Transverse colon (tissue), 4 donors: ENCODE data around the gene DHRS7. TPM values are rescaled to one million over a fixed set of nuclear protein-coding genes. Genes with fewer than 3 reads are reported as not detected.

ENCODE experiments used
- DNase-seq: peaks from one replicate; pipeline ENCODE4 v3.0.0-alpha.2; 2019
- H3K27ac ChIP-seq, 4 donors: fragments of 200-600 bp; sonication (generic); 2 replicates each; pipeline ENCODE4 v1.5.1; 2016 to 2018; ENCODE audit warnings: inconsistent platforms in 4 of 4
- H3K27me3 ChIP-seq: fragments of 200-600 bp; sonication (generic); 2 replicates; pipeline ENCODE4 v1.5.1; 2017; ENCODE audit warnings: inconsistent platforms
- H3K36me3 ChIP-seq, 4 donors: fragments of 200-600 bp; sonication (generic); 2 replicates each; pipeline ENCODE4 v1.5.1; 2017 to 2019; ENCODE audit warnings: inconsistent platforms in 4 of 4
- H3K4me1 ChIP-seq, 4 donors: fragments of 200-600 bp; sonication (generic); 2 replicates each; pipeline ENCODE4 v1.5.1; 2017 to 2020; ENCODE audit warnings: inconsistent platforms in 4 of 4
- H3K4me3 ChIP-seq, 4 donors: fragments of 200-600 bp; sonication (generic); 1 replicate in 1 of 4; 2 replicates in 3 of 4; pipeline versions ENCODE4 v1.5.1 to v1.6.1; 2017 to 2019; ENCODE audit warnings: inconsistent platforms in 4 of 4
- H3K9me3 ChIP-seq, 2 donors: fragments of 200-600 bp; sonication (generic); 2 replicates each; pipeline ENCODE4 v1.5.1; 2017 to 2019; ENCODE audit warnings: inconsistent platforms in 2 of 2
- CTCF ChIP-seq, 5 experiments: fragments of 200-600 bp in 3 of 5; fragments of 450-650 bp in 2 of 5; sonication (generic) in 3 of 5; IDR thresholded peaks; 1 replicate in 2 of 5; 2 replicates in 3 of 5; pipeline ENCODE4 v1.5.1; 2016 to 2017; ENCODE audit warnings: antibody characterized with exemption in 5 of 5, inconsistent platforms in 3 of 5, mild to moderate bottlenecking in 2 of 5, moderate library complexity in 1 of 5
- EP300 ChIP-seq: sonication (generic); formaldehyde crosslinking; IDR thresholded peaks from one replicate; pipeline ENCODE4 v1.6.1; 2017; ENCODE audit warnings: antibody characterized with exemption, low read depth
- POLR2A ChIP-seq: fragments of 450-650 bp; IDR thresholded peaks from one replicate; pipeline ENCODE4 v1.6.1; 2016; ENCODE audit warnings: antibody characterized with exemption, mild to moderate bottlenecking, moderate library complexity
- POLR2AphosphoS5 ChIP-seq, 3 donors: sonication (generic); formaldehyde crosslinking; IDR thresholded peaks; one replicate each; pipeline ENCODE4 v1.6.1; 2016; ENCODE audit warnings: antibody characterized with exemption in 3 of 3
- WGBS, 2 donors: methylation state at CpG; one replicate each; pipeline ENCODE4 v1.1.5; 2018; ENCODE audit warnings: low coverage in 1 of 2; 5-methylcytosine and 5-hydroxymethylcytosine counted together
- in situ Hi-C, 4 donors: fragments of 200-750 bp; cut with MboI; loops; one replicate each; pipeline versions ENCODE4 v1.15.0 to v1.15.1; 2017; ENCODE audit warnings: low sequenced_read_pairs in 3 of 4, low pct_ligation_motif_present in 1 of 4, low pct_unique_long_range_greater_than_20kb in 1 of 4
- intact Hi-C: fragments of 100-400 bp; cut with DNase I; formaldehyde crosslinking; loops from one replicate; pipeline ENCODE4 v1.15.1; 2023; ENCODE audit warnings: low total_unique reads
- total RNA-seq, 4 donors: library from RNA; depleted of rRNA; stranded (reverse); fragments of >200 nt; gene quantifications; one replicate each; pipeline ENCODE4 v1.1.0, GENCODE V29; 2016

Gene DHRS7
- total RNA-seq, 4 donors from 2014 or later, result 22.4 to 154 (median 82.8) TPM

- in situ Hi-C loops (no loop called here), intact Hi-C loops (no loop called here)
- no peaks in the 10 kb centered on the region for H3K27me3 ChIP-seq
- peaks cover 3 to 26% (median 21%) of the 10 kb centered on the region in 4 donors for H3K4me1 ChIP-seq
- H3K36me3 ChIP-seq, result no peaks in the 10 kb centered on the region
- H3K4me3 ChIP-seq, result no peak overlapping the region
- 92 to 97% methylated on average over 3 of the region's 3 CpGs for WGBS, 2 donors
- DNase-seq, result no peak
- H3K27ac ChIP-seq, result no peak overlapping the region
- no peak for TF ChIP-seq POLR2A
- TF ChIP-seq POLR2AphosphoS5 (IDR thresholded peaks at IDR 0.05), result no peak
- no peak for TF ChIP-seq CTCF (IDR thresholded peaks at IDR 0.05)
- no peak for TF ChIP-seq EP300
- H3K9me3 ChIP-seq, result no peaks in the 10 kb centered on the region
Measured at GRCh38 chr14:60211153-60211552, 46.0 kb upstream of the DHRS7 start.

DNA sequence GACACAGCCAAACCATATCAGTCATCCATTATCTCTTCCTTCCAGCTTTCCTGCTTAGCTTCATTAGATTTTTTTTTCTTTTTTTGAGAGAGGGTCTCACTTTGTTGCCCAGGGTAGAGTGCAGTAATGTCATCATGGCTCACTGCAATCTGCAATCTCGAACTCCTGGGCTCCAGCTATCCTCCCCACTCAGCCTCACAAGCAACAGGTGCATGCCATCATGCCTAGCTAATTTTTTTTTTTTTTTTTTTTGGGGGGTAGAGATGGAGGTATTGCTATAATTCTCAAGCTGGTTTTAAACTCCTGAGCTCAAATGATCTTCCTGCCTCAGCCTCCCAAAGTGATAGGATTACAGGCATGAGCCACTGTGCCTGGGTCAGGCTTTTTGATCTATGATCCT is 45.5 kb upstream of the DHRS7 start:
- no peak overlapping the region for H3K4me3 ChIP-seq
- TF ChIP-seq POLR2A, result no peak
- no peak for TF ChIP-seq POLR2AphosphoS5 (IDR thresholded peaks at IDR 0.05)
- no peak for TF ChIP-seq EP300
- no peak for TF ChIP-seq CTCF (IDR thresholded peaks at IDR 0.05)
- H3K27ac ChIP-seq, result no peak overlapping the region
- no peaks in the 10 kb centered on the region for H3K36me3 ChIP-seq
- intact Hi-C loops, result no loop called here
- peaks cover 3 to 22% (median 17%) of the 10 kb centered on the region in 4 donors for H3K4me1 ChIP-seq
- DNase-seq, result no peak
- WGBS, 2 donors, result 83% methylated on average over 1 of the region's 1 CpG; no CpG with 5 or more reads in 1 of the 2 donors
- no peaks in the 10 kb centered on the region for H3K9me3 ChIP-seq
- no peaks in the 10 kb centered on the region for H3K27me3 ChIP-seq
- in situ Hi-C loops, result no loop called here

- TF ChIP-seq POLR2AphosphoS5 (IDR thresholded peaks at IDR 0.05), result no peak
- TF ChIP-seq CTCF (IDR thresholded peaks at IDR 0.05), result no peak
- TF ChIP-seq POLR2A, result no peak
- no peak for TF ChIP-seq EP300
- intact Hi-C loops, result no loop called here
- 79 to 87% methylated on average over 6 of the region's 6 CpGs for whole genome bisulfite sequencing, 2 donors
- Histone ChIP-seq H3K4me1 (peaks cover 0 to 12% (median 4%) of the 10 kb centered on the region in 4 donors), H3K4me3 (no peak overlapping the region), H3K27ac (no peak overlapping the region), H3K27me3 (no peaks in the 10 kb centered on the region), H3K9me3 (no peaks in the 10 kb centered on the region), H3K36me3 (no peaks in the 10 kb centered on the region)
- in situ Hi-C loops, result no loop called here
- DNase-seq, result no peak
Measured at GRCh38 chr14:60206837-60207533, 41.8 kb upstream of the DHRS7 start.

DNA sequence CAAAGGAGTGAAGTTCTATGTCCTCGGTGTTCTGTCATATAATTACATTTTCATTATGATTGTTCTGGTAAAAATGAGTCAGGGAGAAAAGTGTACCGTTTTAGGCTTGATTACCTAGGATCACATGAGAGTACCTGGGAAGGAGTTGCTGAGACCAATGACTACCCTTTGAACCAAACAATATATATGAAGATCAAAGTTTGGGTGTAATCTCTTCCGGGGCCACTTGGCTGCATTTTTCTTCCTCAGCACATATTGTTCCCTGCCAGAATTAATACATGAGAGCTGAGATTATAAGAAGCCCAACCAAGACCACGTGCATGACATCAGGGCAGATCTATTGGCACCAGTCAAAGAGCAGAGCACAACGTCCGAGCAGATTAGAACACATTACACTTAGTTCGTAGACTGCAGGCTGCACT is 41.1 kb upstream of the DHRS7 start:
- in situ Hi-C loops, result no loop called here
- no peak overlapping the region for H3K4me3 ChIP-seq

More for the DNA sequence above, 41.1 kb upstream of the DHRS7 start:
- DNase-seq, result no peak
- TF ChIP-seq POLR2AphosphoS5 (IDR thresholded peaks at IDR 0.05), result no peak
- no peak for TF ChIP-seq POLR2A
- no peak for TF ChIP-seq CTCF (IDR thresholded peaks at IDR 0.05)
- TF ChIP-seq EP300, result no peak
- intact Hi-C loops, result no loop called here
- Histone ChIP-seq H3K27me3 (no peaks in the 10 kb centered on the region), H3K36me3 (no peaks in the 10 kb centered on the region), H3K9me3 (no peaks in the 10 kb centered on the region), H3K27ac (no peak overlapping the region), H3K4me1 (peaks cover 0 to 12% (median 4%) of the 10 kb centered on the region in 4 donors)
- WGBS, 2 donors, result 71 to 78% methylated on average over 2 to 7 of the region's 7 CpGs
